ENCODE results near the gene DYNC1LI2. TPM values are rescaled to one million over a fixed set of nuclear protein-coding genes. Genes with fewer than 3 reads are reported as not detected.
A peak's percentile ranks its signal among the peaks of the same experiment; 100 is the strongest.

DYNC1LI2 gene
- total RNA-seq, 1 experiment from 2014 or later, result 92.7 TPM

GRCh38 chr16:66712512-66712911 lies 38.9 kb downstream of the DYNC1LI2 start:
- ChIA-PET CTCF (no interaction called here), POLR2A (ENCODE audit: unreplicated experiment) (no interaction called here)
- Histone ChIP-seq H3K27ac (no peak overlapping the region), H3K36me3 (ENCODE audit: low read depth) (no peaks in the 10 kb centered on the region), H3K9me2 (ENCODE audit: insufficient read depth) (no peaks in the 10 kb centered on the region), H3K4me1 (replicated peaks; ENCODE audit: insufficient read depth) (no peaks in the 10 kb centered on the region), H3K27me3 (ENCODE audit: insufficient read depth, low read depth) (no peaks in the 10 kb centered on the region), H3K4me3 (no peak overlapping the region), H4K20me1 (ENCODE audit: insufficient read depth) (no peaks in the 10 kb centered on the region), H3K9me3 (ENCODE audit: insufficient read depth, low read depth) (no peaks in the 10 kb centered on the region), H3K79me2 (ENCODE audit: low read depth) (no peaks in the 10 kb centered on the region), H3K4me2 (no peak overlapping the region), H2AFZ (no peak overlapping the region), H3F3A (ENCODE audit: insufficient read depth, low read depth) (peaks cover 5% of the 10 kb centered on the region; the same call in 1 of the 2 replicates)
- TF ChIP-seq EZH2 (IDR thresholded peaks at IDR 0.05; ENCODE audit: low read depth), result no peak
- TF ChIP-seq, protein P1, sequence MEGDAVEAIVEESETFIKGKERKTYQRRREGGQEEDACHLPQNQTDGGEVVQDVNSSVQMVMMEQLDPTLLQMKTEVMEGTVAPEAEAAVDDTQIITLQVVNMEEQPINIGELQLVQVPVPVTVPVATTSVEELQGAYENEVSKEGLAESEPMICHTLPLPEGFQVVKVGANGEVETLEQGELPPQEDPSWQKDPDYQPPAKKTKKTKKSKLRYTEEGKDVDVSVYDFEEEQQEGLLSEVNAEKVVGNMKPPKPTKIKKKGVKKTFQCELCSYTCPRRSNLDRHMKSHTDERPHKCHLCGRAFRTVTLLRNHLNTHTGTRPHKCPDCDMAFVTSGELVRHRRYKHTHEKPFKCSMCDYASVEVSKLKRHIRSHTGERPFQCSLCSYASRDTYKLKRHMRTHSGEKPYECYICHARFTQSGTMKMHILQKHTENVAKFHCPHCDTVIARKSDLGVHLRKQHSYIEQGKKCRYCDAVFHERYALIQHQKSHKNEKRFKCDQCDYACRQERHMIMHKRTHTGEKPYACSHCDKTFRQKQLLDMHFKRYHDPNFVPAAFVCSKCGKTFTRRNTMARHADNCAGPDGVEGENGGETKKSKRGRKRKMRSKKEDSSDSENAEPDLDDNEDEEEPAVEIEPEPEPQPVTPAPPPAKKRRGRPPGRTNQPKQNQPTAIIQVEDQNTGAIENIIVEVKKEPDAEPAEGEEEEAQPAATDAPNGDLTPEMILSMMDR (conservative IDR thresholded peaks at IDR 0.05), result no peak
- no peak for DNase-seq
- intact Hi-C loops (cut with micrococcal nuclease; ENCODE audit: unreplicated experiment), result no loop called here
- BruUV-seq (replicated peaks), result no TSS peak

GRCh38 chr16:66711581-66711980 lies 39.8 kb downstream of the DYNC1LI2 start:
- no peak overlapping the region for H3K4me3 ChIP-seq
- TF ChIP-seq, protein P1 (conservative IDR thresholded peaks at IDR 0.05), result no peak
- no peak for TF ChIP-seq EZH2 (IDR thresholded peaks at IDR 0.05; ENCODE audit: low read depth)
- H3F3A ChIP-seq (ENCODE audit: insufficient read depth, low read depth), result peaks cover 5% of the 10 kb centered on the region; the same call in 1 of the 2 replicates
- no peaks in the 10 kb centered on the region for H3K4me1 ChIP-seq (replicated peaks; ENCODE audit: insufficient read depth)
- ChIA-PET CTCF (no interaction called here), POLR2A (ENCODE audit: unreplicated experiment) (no interaction called here)
- no peaks in the 10 kb centered on the region for H3K9me3 ChIP-seq (ENCODE audit: insufficient read depth, low read depth)
- H2AFZ ChIP-seq, result no peak overlapping the region
- H3K4me2 ChIP-seq, result no peak overlapping the region
- BruUV-seq (replicated peaks), result no TSS peak
- intact Hi-C loops (cut with micrococcal nuclease; ENCODE audit: unreplicated experiment), result no loop called here
- no peaks in the 10 kb centered on the region for H3K36me3 ChIP-seq (ENCODE audit: low read depth)
- no peak for DNase-seq
- no peaks in the 10 kb centered on the region for H3K9me2 ChIP-seq (ENCODE audit: insufficient read depth)
- no peaks in the 10 kb centered on the region for H4K20me1 ChIP-seq (ENCODE audit: insufficient read depth)
- no peak overlapping the region for H3K27ac ChIP-seq
- H3K27me3 ChIP-seq (ENCODE audit: insufficient read depth, low read depth), result no peaks in the 10 kb centered on the region
- H3K79me2 ChIP-seq (ENCODE audit: low read depth), result no peaks in the 10 kb centered on the region

- no TSS peak for BruUV-seq (replicated peaks)
- no peak overlapping the region for H3K4me2 ChIP-seq
- DNase-seq, result peak in 1 of 2 experiments; percentile 37
- ChIA-PET CTCF (no interaction called here), POLR2A (ENCODE audit: unreplicated experiment) (interaction anchor here (0.6 kb wide), 1 partner anchor 83 kb away, joined by 14 read pairs; no protein-coding TSS in a partner anchor)
- no peaks in the 10 kb centered on the region for H3K9me3 ChIP-seq (ENCODE audit: insufficient read depth, low read depth)
- no peak overlapping the region for H3K4me3 ChIP-seq
- intact Hi-C loops (cut with micrococcal nuclease; ENCODE audit: unreplicated experiment), result no loop called here
- no peaks in the 10 kb centered on the region for H3K79me2 ChIP-seq (ENCODE audit: low read depth)
- no peak overlapping the region for H2AFZ ChIP-seq
- H4K20me1 ChIP-seq (ENCODE audit: insufficient read depth), result no peaks in the 10 kb centered on the region
- no peaks in the 10 kb centered on the region for H3K4me1 ChIP-seq (replicated peaks; ENCODE audit: insufficient read depth)
- TF ChIP-seq, protein P1 (conservative IDR thresholded peaks at IDR 0.05), result no peak
- TF ChIP-seq EZH2 (IDR thresholded peaks at IDR 0.05; ENCODE audit: low read depth), result no peak
- H3K36me3 ChIP-seq (ENCODE audit: low read depth), result no peaks in the 10 kb centered on the region
- no peaks in the 10 kb centered on the region for H3K9me2 ChIP-seq (ENCODE audit: insufficient read depth)
- 0 out of 2 replicates have a peak, but pooled peaks cover 5% of the 10 kb centered on the region for H3F3A ChIP-seq (ENCODE audit: insufficient read depth, low read depth)
- no peaks in the 10 kb centered on the region for H3K27me3 ChIP-seq (ENCODE audit: insufficient read depth, low read depth)
- no peak overlapping the region for H3K27ac ChIP-seq
Measured at GRCh38 chr16:66706506-66706880, 44.9 kb downstream of the DYNC1LI2 start.

All from PC-9 (cell line).